OCI-LY7 (cell line): Measurements from ENCODE around the gene SLC25A10. TPM values are rescaled to one million over a fixed set of nuclear protein-coding genes. Genes with fewer than 3 reads are reported as not detected.

Source experiments
- BruUV-seq: library from RNA; stranded (reverse); fragments of 400-500 nt; replicated peaks from 2 replicates; lab custom pipeline; 2021; lab: Mats Ljungman, UMichigan
- CTCF ChIA-PET: fragments of 300-600 bp; sonication (Branson Sonifier 250); formaldehyde crosslinking; loops from one replicate; lab custom pipeline; 2022; ENCODE audit warnings: antibody characterized with exemption; ENCODE audit not compliant: unreplicated experiment; lab: Charles Lee
- POLR2A ChIA-PET: fragments of 300-600 bp; sonication (Branson Sonifier 250); formaldehyde crosslinking; loops from one replicate; lab custom pipeline; 2022; ENCODE audit warnings: antibody characterized with exemption; lab: Charles Lee
- DNase-seq: peaks from one replicate; pipeline ENCODE4 v3.0.0-alpha.2; 2015; ENCODE audit warnings: low spot score
- H2AFZ ChIP-seq: fragments of 200-600 bp; sonication (generic), shearing (Covaris generic); 2 replicates; pipeline ENCODE4 v1.6.1; 2014; ENCODE audit warnings: mild to moderate bottlenecking, antibody characterized with exemption, low read length, moderate library complexity
- H3K27ac ChIP-seq: fragments of 200-600 bp; sonication (generic); 2 replicates; pipeline ENCODE4 v1.5.1; 2014; ENCODE audit warnings: mixed run types, low read depth, mild to moderate bottlenecking, moderate library complexity, low read length, inconsistent platforms; ENCODE audit not compliant: poor library complexity, severe bottlenecking
- H3K36me3 ChIP-seq: fragments of 200-600 bp; sonication (generic); 2 replicates; pipeline ENCODE4 v1.6.1; 2014; ENCODE audit warnings: mild to moderate bottlenecking, antibody characterized with exemption, low read length, moderate library complexity, mixed read lengths; ENCODE audit not compliant: insufficient read depth
- H3K4me1 ChIP-seq: fragments of 200-600 bp; sonication (generic); 2 replicates; pipeline ENCODE4 v1.5.1; 2014; ENCODE audit warnings: mild to moderate bottlenecking, low read length; ENCODE audit not compliant: insufficient read depth, poor library complexity, severe bottlenecking
- H3K4me2 ChIP-seq: fragments of 200-600 bp; sonication (generic); 2 replicates; pipeline ENCODE4 v1.6.1; 2014; ENCODE audit warnings: mild to moderate bottlenecking, low read length
- H3K4me3 ChIP-seq: fragments of 200-600 bp; sonication (generic); 2 replicates; pipeline ENCODE4 v1.5.1; 2014; ENCODE audit warnings: mild to moderate bottlenecking, low read depth, low read length; ENCODE audit not compliant: poor library complexity, severe bottlenecking
- H3K79me2 ChIP-seq: fragments of 200-600 bp; sonication (generic); 2 replicates; pipeline ENCODE4 v1.6.1; 2016; ENCODE audit warnings: low read depth, mild to moderate bottlenecking, low read length, moderate library complexity, mixed read lengths; ENCODE audit not compliant: insufficient read depth
- H3K9me2 ChIP-seq: fragments of 200-600 bp; sonication (generic); 2 replicates; pipeline ENCODE4 v1.6.1; 2016; ENCODE audit warnings: mild to moderate bottlenecking, low read length, mixed read lengths; ENCODE audit not compliant: insufficient read depth
- H3K9me3 ChIP-seq: fragments of 200-600 bp; sonication (generic); 2 replicates; pipeline ENCODE4 v1.6.1; 2014; ENCODE audit warnings: mild to moderate bottlenecking, mixed run types, low read length, mixed read lengths
- H4K20me1 ChIP-seq: fragments of 200-600 bp; sonication (generic); 2 replicates; pipeline ENCODE4 v1.6.1; 2014; ENCODE audit warnings: mild to moderate bottlenecking, antibody characterized with exemption, low read length, moderate library complexity, mixed read lengths; ENCODE audit not compliant: insufficient read depth
- EZH2phosphoT487 ChIP-seq: fragments of 200-600 bp; sonication (generic); IDR thresholded peaks from 2 replicates; pipeline ENCODE4 v1.6.1; 2018; ENCODE audit warnings: low read depth, borderline replicate concordance, mild to moderate bottlenecking, mixed run types, antibody characterized with exemption, low read length, moderate library complexity, mixed read lengths
- intact Hi-C: fragments of 100-400 bp; cut with micrococcal nuclease; formaldehyde crosslinking; loops from one replicate; pipeline ENCODE4 v1.10.0; 2022; ENCODE audit not compliant: unreplicated experiment
- microRNA-seq: library from miRNA; unstranded; fragments of <30 nt; microRNA quantifications from one replicate; pipeline ENCODE4 v1.2.0, GENCODE V29; 2022; ENCODE audit warnings: borderline replicate concordance
- small RNA-seq: library from RNA; depleted of rRNA; stranded (forward); fragments of <200 nt; gene quantifications from one replicate; pipeline ENCODE3, GENCODE V24; 2014
- total RNA-seq, 2 experiments: library from RNA; depleted of rRNA in 1 of 2; stranded (reverse); fragments of >200 nt in 1 of 2; shearing (Covaris generic) in 1 of 2; gene quantifications; 2 replicates each; pipeline ENCODE4 v1.2.3, GENCODE V29; 2014 to 2022
- TF ChIP-seq, protein P1 (sequence below): fragments of 200-600 bp; sonication (generic); conservative IDR thresholded peaks from 2 replicates; pipeline ENCODE4 v1.5.1; 2014; ENCODE audit warnings: mild to moderate bottlenecking, antibody characterized with exemption, low read length, moderate library complexity, mixed read lengths

Gene SLC25A10
- total RNA-seq, 2 experiments from 2014 or later, result 45.6 to 46.9 TPM

DNA sequence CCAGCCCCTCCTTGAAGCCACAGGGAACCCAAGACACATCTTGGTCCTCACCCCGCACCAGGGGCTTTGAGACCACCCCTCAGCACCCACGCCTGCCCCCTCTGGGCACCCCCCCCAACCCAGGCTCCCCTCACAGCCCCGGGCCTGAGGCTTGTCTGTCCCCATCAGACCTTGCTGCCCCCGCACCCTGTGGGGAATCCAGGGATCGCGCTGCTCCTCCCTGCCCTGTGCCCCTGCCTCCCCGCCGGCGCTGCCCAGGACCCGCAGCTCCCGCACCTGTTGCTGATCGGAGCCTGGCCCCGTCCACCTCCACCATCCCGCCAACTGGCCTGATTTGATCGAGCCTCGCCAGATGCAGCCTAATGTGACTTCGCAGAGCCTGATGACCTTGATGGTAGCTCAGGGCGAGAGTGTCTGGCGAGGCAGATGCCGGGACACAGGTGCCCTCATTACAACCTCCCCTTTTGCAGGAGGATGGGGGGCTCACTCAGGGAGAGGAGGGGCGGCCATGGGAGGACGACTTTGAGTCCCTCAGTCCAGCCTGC lies 29.0 kb downstream of the SLC25A10 start:
- no peak overlapping the region for H3K4me2 ChIP-seq

DNA sequence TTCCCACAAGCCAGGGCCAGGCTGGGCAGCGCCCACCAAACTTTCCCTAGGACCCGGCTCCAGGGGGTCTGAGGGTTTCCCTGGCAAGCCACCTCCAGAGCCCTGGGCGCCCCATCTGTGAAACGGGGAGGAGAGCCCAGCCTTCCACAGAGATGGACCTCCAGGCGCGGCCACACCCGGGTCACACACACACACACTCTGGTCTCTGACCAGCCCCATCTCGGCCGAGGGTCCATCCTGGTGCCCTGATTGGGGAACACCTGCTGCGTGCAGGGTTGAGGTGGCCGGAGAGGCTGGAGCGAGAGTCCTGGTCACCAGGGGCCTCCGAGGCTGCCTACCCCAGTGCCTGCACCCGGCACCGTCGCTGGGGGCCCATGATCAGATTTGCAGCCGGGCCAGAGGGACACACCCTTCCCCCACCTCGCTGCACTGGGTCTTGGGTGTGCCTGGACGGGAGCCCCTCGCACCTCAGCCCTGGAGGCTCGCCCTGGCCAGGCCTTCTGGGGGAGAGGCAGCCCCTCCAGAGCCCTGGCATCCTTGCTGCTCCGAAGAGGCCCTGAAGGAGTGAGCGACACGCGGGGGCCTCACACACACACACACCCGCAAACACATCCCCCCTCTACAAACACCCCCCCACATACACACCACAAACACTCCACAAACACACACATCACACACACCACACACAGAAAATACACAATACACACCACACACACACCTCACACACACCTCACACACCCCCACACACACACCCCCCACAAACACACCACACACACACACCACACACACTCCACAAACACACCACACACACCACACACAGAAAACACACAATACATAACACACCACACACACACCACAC lies 29.7 kb downstream of the SLC25A10 start:
- POLR2A ChIA-PET, result no interaction called here
- intact Hi-C loops, result no loop called here
- no peaks in the 10 kb centered on the region for H3K79me2 ChIP-seq
- no peaks in the 10 kb centered on the region for H3K9me3 ChIP-seq
- no peak overlapping the region for H3K4me2 ChIP-seq
- H2AFZ ChIP-seq, result no peak overlapping the region
- no peak for DNase-seq
- BruUV-seq, result no TSS peak
- CTCF ChIA-PET, result no interaction called here
- H3K4me3 ChIP-seq, result no peak overlapping the region
- H4K20me1 ChIP-seq, result no peaks in the 10 kb centered on the region
- H3K36me3 ChIP-seq, result no peaks in the 10 kb centered on the region
- no peaks in the 10 kb centered on the region for H3K4me1 ChIP-seq
- TF ChIP-seq, protein P1, sequence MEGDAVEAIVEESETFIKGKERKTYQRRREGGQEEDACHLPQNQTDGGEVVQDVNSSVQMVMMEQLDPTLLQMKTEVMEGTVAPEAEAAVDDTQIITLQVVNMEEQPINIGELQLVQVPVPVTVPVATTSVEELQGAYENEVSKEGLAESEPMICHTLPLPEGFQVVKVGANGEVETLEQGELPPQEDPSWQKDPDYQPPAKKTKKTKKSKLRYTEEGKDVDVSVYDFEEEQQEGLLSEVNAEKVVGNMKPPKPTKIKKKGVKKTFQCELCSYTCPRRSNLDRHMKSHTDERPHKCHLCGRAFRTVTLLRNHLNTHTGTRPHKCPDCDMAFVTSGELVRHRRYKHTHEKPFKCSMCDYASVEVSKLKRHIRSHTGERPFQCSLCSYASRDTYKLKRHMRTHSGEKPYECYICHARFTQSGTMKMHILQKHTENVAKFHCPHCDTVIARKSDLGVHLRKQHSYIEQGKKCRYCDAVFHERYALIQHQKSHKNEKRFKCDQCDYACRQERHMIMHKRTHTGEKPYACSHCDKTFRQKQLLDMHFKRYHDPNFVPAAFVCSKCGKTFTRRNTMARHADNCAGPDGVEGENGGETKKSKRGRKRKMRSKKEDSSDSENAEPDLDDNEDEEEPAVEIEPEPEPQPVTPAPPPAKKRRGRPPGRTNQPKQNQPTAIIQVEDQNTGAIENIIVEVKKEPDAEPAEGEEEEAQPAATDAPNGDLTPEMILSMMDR, result no peak
- TF ChIP-seq EZH2phosphoT487, result no peak
- no peak overlapping the region for H3K27ac ChIP-seq
- H3K9me2 ChIP-seq, result no peaks in the 10 kb centered on the region

More for the DNA sequence above, 29.0 kb downstream of the SLC25A10 start:
- intact Hi-C loops, result no loop called here
- ChIA-PET CTCF (no interaction called here), POLR2A (no interaction called here)
- Histone ChIP-seq H3K79me2 (no peaks in the 10 kb centered on the region), H3K27ac (no peak overlapping the region), H3K4me3 (no peak overlapping the region), H3K36me3 (no peaks in the 10 kb centered on the region), H2AFZ (no peak overlapping the region), H4K20me1 (no peaks in the 10 kb centered on the region), H3K9me3 (no peaks in the 10 kb centered on the region), H3K9me2 (no peaks in the 10 kb centered on the region), H3K4me1 (no peaks in the 10 kb centered on the region)
- DNase-seq, result no peak
- no TSS peak for BruUV-seq
- TF ChIP-seq EZH2phosphoT487, result no peak
- TF ChIP-seq, protein P1, result no peak

Small RNA genes lying within 50 kb of the gene (microRNA-seq; reads per million reads assigned to microRNA genes)
- 4.5 reads per million for gene MIR6786

Small RNA genes lying within 50 kb of the gene (small RNA-seq; reads per million reads assigned to genes)
- gene MIR6786, result not detected

Other genes starting within 250 kb of the SLC25A10 start
- gene ACTG1, start 199.5 kb upstream of the SLC25A10 start, total RNA-seq (2014; rRNA removed; shearing (Covaris generic)), result 2,245 and 2,707 TPM in 2 replicates
- 2,459 and 2,894 TPM in 2 replicates for gene ACTG1, start 199.5 kb upstream of the SLC25A10 start, total RNA-seq (2022)
- gene FSCN2, start 183.9 kb upstream of the SLC25A10 start, total RNA-seq (2014; rRNA removed; shearing (Covaris generic)), result 1.3 and 1.6 TPM in 2 replicates
- 4.3 and 6.7 TPM in 2 replicates for gene FSCN2, start 183.9 kb upstream of the SLC25A10 start, total RNA-seq (2022)
- 51.1 and 65.2 TPM in 2 replicates for gene FAAP100, start 159.9 kb upstream of the SLC25A10 start, total RNA-seq (2014; rRNA removed; shearing (Covaris generic))
- 64.4 and 74.2 TPM in 2 replicates for gene FAAP100, start 159.9 kb upstream of the SLC25A10 start, total RNA-seq (2022)
- gene NPLOC4, start 75.2 kb upstream of the SLC25A10 start, total RNA-seq (2014; rRNA removed; shearing (Covaris generic)), result 59.4 and 69.6 TPM in 2 replicates
- gene NPLOC4, start 75.2 kb upstream of the SLC25A10 start, total RNA-seq (2022), result 118 and 119 TPM in 2 replicates
- gene TSPAN10, start 75.1 kb upstream of the SLC25A10 start, total RNA-seq (2014; rRNA removed; shearing (Covaris generic)), result 0.95 and 1.3 TPM in 2 replicates
- gene TSPAN10, start 75.1 kb upstream of the SLC25A10 start, total RNA-seq (2022), result 1.7 and 2.4 TPM in 2 replicates
- not detected in 2 replicates for gene PDE6G, start 55.7 kb upstream of the SLC25A10 start, total RNA-seq (2014; rRNA removed; shearing (Covaris generic))
- 0.44 TPM in 1 of 2 replicates, not detected in the other for gene PDE6G, start 55.7 kb upstream of the SLC25A10 start, total RNA-seq (2022)
- 148 and 151 TPM in 2 replicates for gene OXLD1, start 45.7 kb upstream of the SLC25A10 start, total RNA-seq (2014; rRNA removed; shearing (Covaris generic))
- gene OXLD1, start 45.7 kb upstream of the SLC25A10 start, total RNA-seq (2022), result 116 and 121 TPM in 2 replicates
- 39.4 and 39.9 TPM in 2 replicates for gene CCDC137, start 45.5 kb upstream of the SLC25A10 start, total RNA-seq (2014; rRNA removed; shearing (Covaris generic))
- 61.1 and 61.4 TPM in 2 replicates for gene CCDC137, start 45.5 kb upstream of the SLC25A10 start, total RNA-seq (2022)
- gene ARL16, start 28.5 kb upstream of the SLC25A10 start, total RNA-seq (2014; rRNA removed; shearing (Covaris generic)), result 86.1 and 86.4 TPM in 2 replicates
- 49.8 and 52.2 TPM in 2 replicates for gene ARL16, start 28.5 kb upstream of the SLC25A10 start, total RNA-seq (2022)
- gene HGS, start 28.3 kb upstream of the SLC25A10 start, total RNA-seq (2014; rRNA removed; shearing (Covaris generic)), result 120 and 162 TPM in 2 replicates
- 175 and 219 TPM in 2 replicates for gene HGS, start 28.3 kb upstream of the SLC25A10 start, total RNA-seq (2022)
- gene MRPL12, start 8.9 kb upstream of the SLC25A10 start, total RNA-seq (2014; rRNA removed; shearing (Covaris generic)), result 49.8 and 67.2 TPM in 2 replicates
- gene MRPL12, start 8.9 kb upstream of the SLC25A10 start, total RNA-seq (2022), result 143 and 189 TPM in 2 replicates
- gene GCGR, start 91.9 kb downstream of the SLC25A10 start, total RNA-seq (2014; rRNA removed; shearing (Covaris generic)), result not detected in 2 replicates
- not detected in 2 replicates for gene GCGR, start 91.9 kb downstream of the SLC25A10 start, total RNA-seq (2022)
- gene MCRIP1, start 121.0 kb downstream of the SLC25A10 start, total RNA-seq (2014; rRNA removed; shearing (Covaris generic)), result 249 and 288 TPM in 2 replicates
- gene MCRIP1, start 121.0 kb downstream of the SLC25A10 start, total RNA-seq (2022), result 170 and 180 TPM in 2 replicates
- gene PPP1R27, start 122.8 kb downstream of the SLC25A10 start, total RNA-seq (2014; rRNA removed; shearing (Covaris generic)), result not detected in 2 replicates
- not detected in 2 replicates for gene PPP1R27, start 122.8 kb downstream of the SLC25A10 start, total RNA-seq (2022)
- 388 and 393 TPM in 2 replicates for gene P4HB, start 148.3 kb downstream of the SLC25A10 start, total RNA-seq (2014; rRNA removed; shearing (Covaris generic))
- 502 and 577 TPM in 2 replicates for gene P4HB, start 148.3 kb downstream of the SLC25A10 start, total RNA-seq (2022)
- gene ARHGDIA, start 159.1 kb downstream of the SLC25A10 start, total RNA-seq (2014; rRNA removed; shearing (Covaris generic)), result 233 and 265 TPM in 2 replicates
- 663 and 715 TPM in 2 replicates for gene ARHGDIA, start 159.1 kb downstream of the SLC25A10 start, total RNA-seq (2022)
- 474 and 621 TPM in 2 replicates for gene ALYREF, start 179.3 kb downstream of the SLC25A10 start, total RNA-seq (2014; rRNA removed; shearing (Covaris generic))
- 377 and 431 TPM in 2 replicates for gene ALYREF, start 179.3 kb downstream of the SLC25A10 start, total RNA-seq (2022)
- gene ANAPC11, start 179.4 kb downstream of the SLC25A10 start, total RNA-seq (2014; rRNA removed; shearing (Covaris generic)), result 265 and 315 TPM in 2 replicates
- gene ANAPC11, start 179.4 kb downstream of the SLC25A10 start, total RNA-seq (2022), result 225 and 227 TPM in 2 replicates
- gene NPB, start 190.0 kb downstream of the SLC25A10 start, total RNA-seq (2014; rRNA removed; shearing (Covaris generic)), result 3.2 and 3.9 TPM in 2 replicates
- 2.5 and 2.8 TPM in 2 replicates for gene NPB, start 190.0 kb downstream of the SLC25A10 start, total RNA-seq (2022)
- gene PCYT2, start 199.1 kb downstream of the SLC25A10 start, total RNA-seq (2014; rRNA removed; shearing (Covaris generic)), result 70.1 and 70.4 TPM in 2 replicates
- 104 and 108 TPM in 2 replicates for gene PCYT2, start 199.1 kb downstream of the SLC25A10 start, total RNA-seq (2022)
- gene SIRT7, start 205.9 kb downstream of the SLC25A10 start, total RNA-seq (2014; rRNA removed; shearing (Covaris generic)), result 43.3 and 49.1 TPM in 2 replicates
- 57.6 and 69.3 TPM in 2 replicates for gene SIRT7, start 205.9 kb downstream of the SLC25A10 start, total RNA-seq (2022)
- gene MAFG, start 215.5 kb downstream of the SLC25A10 start, total RNA-seq (2014; rRNA removed; shearing (Covaris generic)), result 16.9 and 22.7 TPM in 2 replicates
- 30.1 and 33.6 TPM in 2 replicates for gene MAFG, start 215.5 kb downstream of the SLC25A10 start, total RNA-seq (2022)
- 211 and 239 TPM in 2 replicates for gene PYCR1, start 225.0 kb downstream of the SLC25A10 start, total RNA-seq (2014; rRNA removed; shearing (Covaris generic))
- gene PYCR1, start 225.0 kb downstream of the SLC25A10 start, total RNA-seq (2022), result 165 and 173 TPM in 2 replicates
- 0.19 TPM in 1 of 2 replicates, not detected in the other for gene MYADML2, start 234.9 kb downstream of the SLC25A10 start, total RNA-seq (2014; rRNA removed; shearing (Covaris generic))
- not detected in 2 replicates for gene MYADML2, start 234.9 kb downstream of the SLC25A10 start, total RNA-seq (2022)
- gene NOTUM, start 248.9 kb downstream of the SLC25A10 start, total RNA-seq (2014; rRNA removed; shearing (Covaris generic)), result 3.6 and 4.4 TPM in 2 replicates
- 0.88 and 1.9 TPM in 2 replicates for gene NOTUM, start 248.9 kb downstream of the SLC25A10 start, total RNA-seq (2022)